ENCODE data around the gene ERLEC1.
A peak's percentile ranks its signal among the peaks of the same experiment; 100 is the strongest.

The ERLEC1 gene

GRCh38 chr2:53780056-53780455 is 6.8 kb upstream of the ERLEC1 start:
- TF ChIP-seq CTCF (IDR thresholded peaks at IDR 0.05): no peak
- DNase-seq (ENCODE audit: low spot score): no peak
- Histone ChIP-seq H3K4me3 (no peak overlapping the region), H3K27ac (no peak overlapping the region)

GRCh38 chr2:53782676-53783075 is 4.2 kb upstream of the ERLEC1 start:
- no peak for TF ChIP-seq CTCF (IDR thresholded peaks at IDR 0.05)
- H3K4me3 ChIP-seq: no peak overlapping the region
- no peak for DNase-seq (ENCODE audit: low spot score)
- H3K27ac ChIP-seq: no peak overlapping the region

- no peak overlapping the region for H3K27ac ChIP-seq
- no peak for TF ChIP-seq CTCF (IDR thresholded peaks at IDR 0.05)
- no peak overlapping the region for H3K4me3 ChIP-seq
- DNase-seq (ENCODE audit: low spot score): no peak
Measured at GRCh38 chr2:53784436-53784835, 2.4 kb upstream of the ERLEC1 start.

- DNase-seq (ENCODE audit: low spot score): no peak
- H3K4me3 ChIP-seq: peak overlapping the region; percentile 91
- no peak for TF ChIP-seq CTCF (IDR thresholded peaks at IDR 0.05)
- H3K27ac ChIP-seq: no peak overlapping the region
Measured at GRCh38 chr2:53785366-53785765, 1.5 kb upstream of the ERLEC1 start.

- TF ChIP-seq CTCF (IDR thresholded peaks at IDR 0.05): no peak
- Histone ChIP-seq H3K27ac (peak overlapping the region; percentile 83 to 91), H3K4me3 (peak overlapping the region; percentile 91)
- peak; percentile 73 for DNase-seq (ENCODE audit: low spot score)
Measured at GRCh38 chr2:53786352-53786704, 516 bp upstream of the ERLEC1 start.

GRCh38 chr2:53787614-53788289 is 908 bp downstream of the ERLEC1 start:
- Histone ChIP-seq H3K27ac (peak overlapping the region; percentile 83 to 91), H3K4me3 (peak overlapping the region; percentile 91)
- no peak for DNase-seq (ENCODE audit: low spot score)
- no peak for TF ChIP-seq CTCF (IDR thresholded peaks at IDR 0.05)

GRCh38 chr2:53793261-53793660 is 6.4 kb downstream of the ERLEC1 start:
- Histone ChIP-seq H3K27ac (no peak overlapping the region), H3K4me3 (no peak overlapping the region)
- no peak for TF ChIP-seq CTCF (IDR thresholded peaks at IDR 0.05)
- DNase-seq (ENCODE audit: low spot score): no peak

Data from coronary artery (tissue), 2 donors.